Heart left ventricle (tissue), 16 donors: ENCODE results near the gene VARS1. TPM values are rescaled to one million over a fixed set of nuclear protein-coding genes. Genes with fewer than 3 reads are reported as not detected.
A peak's percentile ranks its signal among the peaks of the same experiment; 100 is the strongest.
"Not testable (repeated sequence)": the region's sequence is repeated elsewhere in the genome, so short reads cannot be mapped to it uniquely, and the experiment has no call there.

ENCODE experiments used
- ATAC-seq, 4 donors: fragments of 200-7000 bp; cut with Tn5 transposase; one replicate each; pipeline ENCODE4 v1.9.1; 2020 to 2022; ENCODE audit warnings: moderate library complexity in 4 of 4, mild to moderate bottlenecking in 3 of 4, moderate number of reproducible peaks in 1 of 4
- DNase-seq, 5 donors: peaks; one replicate each; pipeline ENCODE4 v3.0.0-alpha.2; 2020
- H3K27ac ChIP-seq, 12 donors: fragments of 200-600 bp; sonication (generic) in 4 of 12; one replicate each; pipeline versions ENCODE4 v1.5.0 to v1.8.0; 2016 to 2022; ENCODE audit warnings: mild to moderate bottlenecking in 2 of 12
- H3K27me3 ChIP-seq, 9 donors: fragments of 200-600 bp; sonication (generic) in 2 of 9; one replicate each; pipeline versions ENCODE4 v1.5.1 to v1.8.0; 2016 to 2022; ENCODE audit warnings: mild to moderate bottlenecking in 3 of 9
- H3K36me3 ChIP-seq, 9 donors: fragments of 200-600 bp; sonication (generic) in 2 of 9; one replicate each; pipeline versions ENCODE4 v1.5.0 to v1.8.0; 2018 to 2022; ENCODE audit warnings: mild to moderate bottlenecking in 2 of 9
- H3K4me1 ChIP-seq, 12 donors: fragments of 200-600 bp; sonication (generic) in 4 of 12; one replicate each; pipeline versions ENCODE4 v1.5.0 to v1.8.0; 2016 to 2022; ENCODE audit warnings: mild to moderate bottlenecking in 3 of 12
- H3K4me3 ChIP-seq, 12 donors: fragments of 200-600 bp; sonication (generic) in 4 of 12; one replicate each; pipeline versions ENCODE4 v1.5.0 to v1.8.0; 2017 to 2022; ENCODE audit warnings: mild to moderate bottlenecking in 9 of 12, moderate library complexity in 4 of 12
- H3K9me3 ChIP-seq, 12 donors: fragments of 200-600 bp; sonication (generic) in 4 of 12; one replicate each; pipeline versions ENCODE4 v1.5.0 to v1.8.0; 2016 to 2022; ENCODE audit warnings: mild to moderate bottlenecking in 1 of 12
- CTCF ChIP-seq, 12 donors: fragments of 200-600 bp; sonication (generic) in 4 of 12; IDR thresholded peaks; one replicate each; pipeline versions ENCODE4 v1.5.0 to v1.8.0; 2018 to 2022; ENCODE audit warnings: antibody characterized with exemption in 12 of 12, mild to moderate bottlenecking in 5 of 12
- POLR2A ChIP-seq, 2 donors: fragments of 450-650 bp; IDR thresholded peaks; one replicate each; pipeline ENCODE4 v1.6.1; 2017; ENCODE audit warnings: antibody characterized with exemption in 2 of 2, mild to moderate bottlenecking in 2 of 2, moderate library complexity in 2 of 2
- WGBS, 4 donors: extraction: QIAGEN DNeasy Blood & Tissue Kit in 2 of 4; methylation state at CpG; one replicate each; pipeline versions ENCODE4 v1.1.5 to v1.1.7; 2013 to 2018; 5-methylcytosine and 5-hydroxymethylcytosine counted together
- intact Hi-C, 10 donors: fragments of 100-400 bp; cut with DNase I; formaldehyde crosslinking; loops; one replicate each; pipeline versions ENCODE4 v1.11.1 to v1.14.2; 2022
- polyA plus RNA-seq, 2 donors: library from polyadenylated mRNA; stranded (reverse); fragments of 200-250 nt; gene quantifications; one replicate each; pipeline ENCODE4 v1.2.3, GENCODE V29; 2013
- total RNA-seq, 9 donors: library from RNA; depleted of rRNA in 2 of 9; stranded (reverse); fragments of >200 nt in 2 of 9; fragmentation: NEBNext Ultra II Directional in 3 of 9; extraction: Animal tissue kit (Norgen Biotek cat#: 25700) in 3 of 9; gene quantifications; one replicate each; pipeline versions ENCODE4 v1.1.0 to v1.2.4, GENCODE V29; 2016 to 2023
- donor health status: ischemic (EF 13 %, LVEDD 7.1; RV severe dilation, severe dysfunction).
- donor health status: healthy with polysubstance abuse.
- donor health status: DM: no; HTN: yes; CAD: no.
- donor health status: DM: no; HTN: no; CAD: no.
- donor health status: ischemic (EF 25% LVEDD 6.9; RV normal size, moderate dysfunction).
- donor health status: ischemic (EF 25% LVEDD 5.7; RV mildly dilated, moderate dysfunction).
- donor health status: healthy.
- donor health status: DM: yes; HTN: yes; CAD: no.
- donor health status: ischemic (EF 35%, LVEDD 5.7; RV mildly dilated, moderate dysfunction).
- donor health status: nonischemic (EF 11% LVEDD 7.7; RV severe dilation, severe dysfunction).
- donor health status: DM: yes; HTN: yes; CAD: no.
- donor health status: PGD.
- donor health status: ischemic (EF 29% LVEDD 5.4; RV normal size, mild dysfunction).
- donor health status: nonischemic (EF 23%, LVEDD 6.1; RV moderate dilation, normal function).

The VARS1 gene
- total and polyA plus RNA-seq, 11 donors = 18.6 to 61.8 (median 26.1) TPM

DNA sequence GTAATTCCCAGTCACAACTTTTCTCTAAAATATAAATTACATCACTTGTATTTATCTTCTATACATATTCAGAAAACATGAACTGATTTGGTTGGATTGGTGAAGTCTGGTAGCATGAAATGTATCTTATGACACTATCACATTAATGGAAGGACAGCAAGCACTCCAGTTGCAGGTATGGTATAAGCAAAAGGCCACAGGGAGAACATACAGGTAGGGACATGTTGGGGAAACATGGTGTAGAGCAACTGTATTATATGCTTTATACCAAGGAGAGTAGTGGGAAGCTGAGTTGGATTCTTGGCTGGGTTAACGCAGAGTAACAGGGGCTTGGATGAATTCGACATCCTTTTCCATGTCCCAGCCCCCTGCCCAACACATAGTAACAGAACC lies 1.4 kb upstream of the VARS1 start:
- no peaks in the 10 kb centered on the region for H3K27me3 ChIP-seq
- peaks cover 0 to 39% (median 21%) of the 10 kb centered on the region in 9 donors for H3K36me3 ChIP-seq
- no peak overlapping the region for H3K4me3 ChIP-seq
- TF ChIP-seq POLR2A (IDR thresholded peaks at IDR 0.05) = no peak
- TF ChIP-seq CTCF (IDR thresholded peaks at IDR 0.05) = no peak
- DNase-seq = no peak
- intact Hi-C loops = loop anchor here in 1 of 10 donors (10.0 kb wide), 1 partner anchor 62 kb away; the partner anchor contains the start of gene CLIC1
- WGBS, 4 donors = 79 to 98% (median 84%) methylated on average over 2 of the region's 2 CpGs
- peak overlapping the region in 4 of 12 donors; percentile 0 to 98 (median 92) for H3K27ac ChIP-seq
- no peaks in the 10 kb centered on the region for H3K9me3 ChIP-seq
- peaks cover 0 to 31% (median 18%) of the 10 kb centered on the region in 12 donors for H3K4me1 ChIP-seq
- ATAC-seq = no peak

DNA sequence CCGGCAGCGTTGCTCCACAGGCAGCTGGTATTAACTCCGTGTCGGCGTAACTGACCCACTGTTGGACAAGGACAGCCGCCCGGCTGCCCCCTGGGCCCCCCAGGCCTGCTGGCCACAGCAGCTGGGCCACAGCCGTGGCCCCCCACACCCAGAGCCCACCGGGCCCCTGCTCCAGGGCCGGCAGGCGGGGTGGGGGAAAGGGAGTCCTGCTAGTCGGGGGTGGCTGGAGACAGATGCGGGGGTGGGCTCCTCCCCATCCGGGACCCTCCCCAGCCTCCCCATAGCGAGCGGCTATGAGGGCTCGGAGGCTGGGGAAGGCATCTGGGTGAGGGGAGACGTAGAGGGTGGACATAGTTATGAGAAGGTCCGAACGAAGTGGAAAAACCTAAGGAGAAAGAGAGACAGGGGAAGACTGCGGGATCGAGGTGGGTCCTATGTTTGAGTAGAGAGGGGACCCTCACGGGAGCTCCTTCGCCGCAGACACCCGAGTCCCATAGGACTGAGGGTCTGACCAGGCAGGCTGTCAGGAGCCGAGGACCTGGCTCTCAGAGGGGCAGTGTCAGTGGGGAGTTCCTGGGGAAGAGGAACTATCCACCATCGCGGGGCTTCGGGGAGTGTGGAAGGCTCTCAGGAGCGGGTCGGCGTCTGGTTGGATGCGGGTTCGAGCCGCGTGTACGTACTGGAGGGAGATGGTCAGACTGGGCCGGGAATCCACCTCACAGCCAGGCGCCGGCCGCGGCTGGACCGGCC lies 511 bp downstream of the VARS1 start:
- no peak for TF ChIP-seq POLR2A (IDR thresholded peaks at IDR 0.05)
- TF ChIP-seq CTCF (IDR thresholded peaks at IDR 0.05) = no peak
- peak in 3 of 4 donors; percentile 8 to 42 (median 32) for ATAC-seq
- 1 to 5% (median 3%) methylated on average over 35 to 44 of the region's 44 CpGs for WGBS, 4 donors
- DNase-seq = peak in 1 of 5 donors; percentile 51
- Histone ChIP-seq H3K4me3 (peak overlapping the region; percentile 67 to 98 (median 84)), H3K36me3 (peaks cover 0 to 46% (median 24%) of the 10 kb centered on the region in 9 donors), H3K4me1 (peaks cover 0 to 41% (median 18%) of the 10 kb centered on the region in 12 donors), H3K27me3 (no peaks in the 10 kb centered on the region), H3K9me3 (no peaks in the 10 kb centered on the region), H3K27ac (peak overlapping the region; percentile 87 to 99 (median 96))
- intact Hi-C loops = loop anchor here in 5 of 10 donors (2.0 to 10.0 kb wide), 4 partner anchors 32 to 60 kb away; partner anchors contain the start of genes CLIC1 (in 1 of the 5) and HSPA1B (in 1 of the 5)

DNA sequence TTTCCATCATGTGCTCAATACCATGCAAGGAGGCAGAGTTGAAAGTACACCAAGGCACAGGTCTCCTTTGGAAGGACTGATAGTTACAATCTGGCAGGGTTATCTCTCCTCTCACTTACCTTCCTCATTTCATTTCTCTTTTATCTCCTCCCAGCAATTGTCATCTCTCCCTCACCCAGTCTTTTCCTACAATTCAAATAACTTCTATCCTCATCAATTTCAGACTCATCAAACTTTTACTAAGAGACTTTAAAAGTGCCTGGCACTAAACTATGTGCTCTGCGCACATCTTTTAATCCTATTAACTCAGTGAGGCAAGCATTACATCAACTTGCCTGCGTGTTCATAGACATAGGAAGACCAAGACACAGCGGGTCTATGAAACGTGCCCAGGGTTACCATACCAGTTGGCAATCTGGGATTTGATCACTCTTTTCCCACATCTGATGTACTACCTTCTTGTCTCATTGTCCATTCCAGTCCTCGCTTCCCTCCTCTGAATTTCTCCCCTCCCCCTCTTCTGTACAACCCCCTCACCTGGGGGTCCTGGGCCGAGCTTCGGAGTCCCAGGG lies 1.2 kb downstream of the VARS1 start:
- Histone ChIP-seq H3K4me3 (peak overlapping the region; percentile 67 to 98 (median 84)), H3K36me3 (peaks cover 0 to 51% (median 26%) of the 10 kb centered on the region in 9 donors), H3K4me1 (peaks cover 0 to 41% (median 18%) of the 10 kb centered on the region in 12 donors), H3K27me3 (no peaks in the 10 kb centered on the region), H3K9me3 (no peaks in the 10 kb centered on the region), H3K27ac (peak overlapping the region; percentile 87 to 99 (median 96))
- TF ChIP-seq CTCF (IDR thresholded peaks at IDR 0.05) = no peak
- WGBS, 4 donors = 28 to 35% (median 31%) methylated on average over 7 of the region's 7 CpGs
- DNase-seq (no peak), ATAC-seq (no peak)
- intact Hi-C loops = loop anchor here in 5 of 10 donors (2.0 to 10.0 kb wide), 4 partner anchors 32 to 60 kb away; partner anchors contain the start of genes CLIC1 (in 1 of the 5) and HSPA1B (in 1 of the 5)

- peaks cover 0 to 55% (median 29%) of the 10 kb centered on the region in 9 donors for H3K36me3 ChIP-seq
- H3K27me3 ChIP-seq, DNase-seq, ATAC-seq, H3K9me3 ChIP-seq: not testable (repeated sequence)
- intact Hi-C loops = loop anchor here in 5 of 10 donors (2.0 to 10.0 kb wide), 4 partner anchors 33 to 59 kb away; partner anchors contain the start of genes CLIC1 (in 1 of the 5) and HSPA1B (in 1 of the 5)
- peaks cover 0 to 41% (median 18%) of the 10 kb centered on the region in 12 donors for H3K4me1 ChIP-seq
- WGBS, 4 donors = 86 to 94% (median 91%) methylated on average over 6 of the region's 6 CpGs
- H3K27ac ChIP-seq = peak overlapping the region in 2 of 12 donors; percentile 94 to 98
- H3K4me3 ChIP-seq = peak overlapping the region in 1 of 12 donors; percentile 97
Measured at GRCh38 chr6:31793927-31794245, 1.7 kb downstream of the VARS1 start.
